ENCODE data around the gene GYS2.

DNA sequence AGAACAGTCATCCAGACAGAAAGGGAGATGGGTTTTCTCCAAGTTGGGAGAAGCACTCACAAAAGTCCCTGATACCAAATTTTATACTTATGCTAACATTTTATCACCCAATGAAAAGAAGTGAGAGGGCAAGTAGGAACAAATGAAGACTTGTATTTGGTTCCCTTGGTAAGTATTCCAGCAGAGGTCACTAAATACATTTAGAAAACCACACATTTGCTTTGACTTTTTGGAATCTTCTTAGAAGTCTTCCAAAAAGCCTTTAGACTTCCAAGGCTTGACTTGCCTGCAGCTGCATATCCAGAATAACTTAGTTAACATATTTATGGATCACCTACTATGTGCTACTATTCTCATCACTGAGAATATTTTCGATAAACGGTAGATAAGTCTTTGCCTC, 3.1 kb upstream of the GYS2 start:
- TF ChIP-seq, protein P1, sequence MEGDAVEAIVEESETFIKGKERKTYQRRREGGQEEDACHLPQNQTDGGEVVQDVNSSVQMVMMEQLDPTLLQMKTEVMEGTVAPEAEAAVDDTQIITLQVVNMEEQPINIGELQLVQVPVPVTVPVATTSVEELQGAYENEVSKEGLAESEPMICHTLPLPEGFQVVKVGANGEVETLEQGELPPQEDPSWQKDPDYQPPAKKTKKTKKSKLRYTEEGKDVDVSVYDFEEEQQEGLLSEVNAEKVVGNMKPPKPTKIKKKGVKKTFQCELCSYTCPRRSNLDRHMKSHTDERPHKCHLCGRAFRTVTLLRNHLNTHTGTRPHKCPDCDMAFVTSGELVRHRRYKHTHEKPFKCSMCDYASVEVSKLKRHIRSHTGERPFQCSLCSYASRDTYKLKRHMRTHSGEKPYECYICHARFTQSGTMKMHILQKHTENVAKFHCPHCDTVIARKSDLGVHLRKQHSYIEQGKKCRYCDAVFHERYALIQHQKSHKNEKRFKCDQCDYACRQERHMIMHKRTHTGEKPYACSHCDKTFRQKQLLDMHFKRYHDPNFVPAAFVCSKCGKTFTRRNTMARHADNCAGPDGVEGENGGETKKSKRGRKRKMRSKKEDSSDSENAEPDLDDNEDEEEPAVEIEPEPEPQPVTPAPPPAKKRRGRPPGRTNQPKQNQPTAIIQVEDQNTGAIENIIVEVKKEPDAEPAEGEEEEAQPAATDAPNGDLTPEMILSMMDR (IDR thresholded peaks at IDR 0.05): peak in 3 of 4 experiments; percentile 15 to 26 (median 20)
- TF ChIP-seq POLR2A (IDR thresholded peaks at IDR 0.05): no peak

All from uterus (tissue), 2 donors.